Thoracic aorta (tissue), 2 donors: ENCODE data around the gene BRWD1. TPM values are rescaled to one million over a fixed set of nuclear protein-coding genes. Genes with fewer than 3 reads are reported as not detected.

ENCODE experiments used
- ATAC-seq: fragments of 150-250 bp; one replicate; pipeline ENCODE4 v1.8.0; 2017; ENCODE audit warnings: low read depth; ENCODE audit not compliant: insufficient number of reproducible peaks, low FRiP score
- DNase-seq: peaks from one replicate; pipeline ENCODE4 v3.0.0-alpha.2; 2020; ENCODE audit warnings: low spot score
- H3K27ac ChIP-seq, 2 donors: fragments of 200-600 bp; sonication (generic); 1 replicate in 1 of 2; 2 replicates in 1 of 2; pipeline ENCODE4 v1.5.1; 2016; ENCODE audit warnings: mild to moderate bottlenecking in 2 of 2, moderate library complexity in 2 of 2
- H3K27me3 ChIP-seq: fragments of 200-600 bp; sonication (generic); replicated peaks from 2 replicates; pipeline ENCODE4 v1.6.0; 2016; ENCODE audit warnings: mild to moderate bottlenecking; ENCODE audit not compliant: insufficient read depth
- H3K36me3 ChIP-seq: fragments of 200-600 bp; sonication (generic); one replicate; pipeline ENCODE4 v1.5.1; 2016
- H3K4me1 ChIP-seq, 2 donors: fragments of 200-600 bp; sonication (generic); 1 replicate in 1 of 2; 2 replicates in 1 of 2; pipeline versions ENCODE4 v1.5.1 to v1.6.0; 2016; ENCODE audit warnings: low read depth in 2 of 2, mild to moderate bottlenecking in 1 of 2; ENCODE audit not compliant: control insufficient read depth in 1 of 2
- H3K4me3 ChIP-seq: fragments of 200-600 bp; sonication (generic); 2 replicates; pipeline ENCODE4 v1.5.1; 2016; ENCODE audit warnings: mild to moderate bottlenecking
- H3K9me3 ChIP-seq: fragments of 200-600 bp; sonication (generic); 2 replicates; pipeline ENCODE4 v1.5.1; 2016
- total RNA-seq, 2 donors: library from RNA; depleted of rRNA; stranded (reverse); fragments of >200 nt; gene quantifications; one replicate each; pipeline versions ENCODE4 v1.1.0 to v1.2.3, GENCODE V29; 2016
- TF ChIP-seq, protein P1 (sequence below): fragments of 200-600 bp; sonication (generic); IDR thresholded peaks from one replicate; pipeline ENCODE4 v1.5.1; 2019; ENCODE audit warnings: antibody characterized with exemption

The BRWD1 gene
- total RNA-seq, 2 donors from 2014 or later = 56.0 to 81.6 TPM

GRCh38 chr21:39193380-39193779, 120.1 kb downstream of the BRWD1 start:
- no peak overlapping the region for H3K27ac ChIP-seq
- TF ChIP-seq, protein P1, sequence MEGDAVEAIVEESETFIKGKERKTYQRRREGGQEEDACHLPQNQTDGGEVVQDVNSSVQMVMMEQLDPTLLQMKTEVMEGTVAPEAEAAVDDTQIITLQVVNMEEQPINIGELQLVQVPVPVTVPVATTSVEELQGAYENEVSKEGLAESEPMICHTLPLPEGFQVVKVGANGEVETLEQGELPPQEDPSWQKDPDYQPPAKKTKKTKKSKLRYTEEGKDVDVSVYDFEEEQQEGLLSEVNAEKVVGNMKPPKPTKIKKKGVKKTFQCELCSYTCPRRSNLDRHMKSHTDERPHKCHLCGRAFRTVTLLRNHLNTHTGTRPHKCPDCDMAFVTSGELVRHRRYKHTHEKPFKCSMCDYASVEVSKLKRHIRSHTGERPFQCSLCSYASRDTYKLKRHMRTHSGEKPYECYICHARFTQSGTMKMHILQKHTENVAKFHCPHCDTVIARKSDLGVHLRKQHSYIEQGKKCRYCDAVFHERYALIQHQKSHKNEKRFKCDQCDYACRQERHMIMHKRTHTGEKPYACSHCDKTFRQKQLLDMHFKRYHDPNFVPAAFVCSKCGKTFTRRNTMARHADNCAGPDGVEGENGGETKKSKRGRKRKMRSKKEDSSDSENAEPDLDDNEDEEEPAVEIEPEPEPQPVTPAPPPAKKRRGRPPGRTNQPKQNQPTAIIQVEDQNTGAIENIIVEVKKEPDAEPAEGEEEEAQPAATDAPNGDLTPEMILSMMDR = no peak
- H3K27me3 ChIP-seq = no peaks in the 10 kb centered on the region
- H3K36me3 ChIP-seq = peaks cover 11% of the 10 kb centered on the region
- H3K4me1 ChIP-seq = peaks cover 0 to 12% of the 10 kb centered on the region in 2 donors
- H3K4me3 ChIP-seq = no peak overlapping the region
- no peaks in the 10 kb centered on the region for H3K9me3 ChIP-seq
- no peak for DNase-seq
- ATAC-seq = no peak

DNA sequence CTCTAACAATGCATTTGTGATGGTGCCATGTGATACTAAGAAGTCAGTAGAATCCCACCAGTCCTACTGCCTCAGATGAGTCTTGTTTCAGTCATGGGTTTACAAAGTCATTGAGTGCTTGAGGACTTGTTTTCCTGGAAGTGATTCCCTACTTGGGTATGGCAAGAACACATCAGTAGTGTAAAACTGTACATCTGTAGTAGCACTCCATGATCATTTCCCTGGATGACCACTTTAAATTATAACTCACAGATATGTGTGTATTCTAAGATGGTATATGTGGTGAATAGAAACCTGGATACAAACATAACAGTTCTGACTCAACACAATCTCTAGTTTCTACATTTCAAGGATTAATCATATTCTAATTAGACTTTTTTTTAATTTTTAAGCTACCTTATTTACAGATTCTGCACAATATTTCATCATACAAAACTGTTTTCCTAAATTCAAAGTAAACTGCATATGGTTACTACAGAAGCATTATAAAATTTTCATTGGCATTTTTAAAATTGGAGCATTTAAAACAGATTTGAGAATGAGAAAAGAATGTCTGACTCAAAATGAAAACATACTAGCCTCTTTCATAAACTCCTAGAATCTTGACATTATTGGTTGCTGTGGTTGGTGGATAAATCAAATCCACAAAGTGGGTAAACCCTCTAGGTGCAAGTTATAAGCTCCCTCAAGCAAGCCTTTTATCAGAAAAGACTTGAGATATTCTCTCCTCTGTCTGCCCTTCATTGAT, 123.4 kb downstream of the BRWD1 start:
- ATAC-seq = no peak
- TF ChIP-seq, protein P1 = no peak
- Histone ChIP-seq H3K27ac (no peak overlapping the region), H3K4me3 (no peak overlapping the region), H3K9me3 (no peaks in the 10 kb centered on the region), H3K4me1 (peaks cover 0 to 12% of the 10 kb centered on the region in 2 donors), H3K27me3 (no peaks in the 10 kb centered on the region), H3K36me3 (no peaks in the 10 kb centered on the region)
- no peak for DNase-seq

GRCh38 chr21:39188521-39189139, 124.8 kb downstream of the BRWD1 start:
- ATAC-seq (no peak), DNase-seq (no peak)
- TF ChIP-seq, protein P1 = no peak
- Histone ChIP-seq H3K27ac (no peak overlapping the region), H3K4me1 (peaks cover 0 to 21% of the 10 kb centered on the region in 2 donors), H3K9me3 (no peaks in the 10 kb centered on the region), H3K27me3 (no peaks in the 10 kb centered on the region), H3K4me3 (no peak overlapping the region), H3K36me3 (no peaks in the 10 kb centered on the region)

DNA sequence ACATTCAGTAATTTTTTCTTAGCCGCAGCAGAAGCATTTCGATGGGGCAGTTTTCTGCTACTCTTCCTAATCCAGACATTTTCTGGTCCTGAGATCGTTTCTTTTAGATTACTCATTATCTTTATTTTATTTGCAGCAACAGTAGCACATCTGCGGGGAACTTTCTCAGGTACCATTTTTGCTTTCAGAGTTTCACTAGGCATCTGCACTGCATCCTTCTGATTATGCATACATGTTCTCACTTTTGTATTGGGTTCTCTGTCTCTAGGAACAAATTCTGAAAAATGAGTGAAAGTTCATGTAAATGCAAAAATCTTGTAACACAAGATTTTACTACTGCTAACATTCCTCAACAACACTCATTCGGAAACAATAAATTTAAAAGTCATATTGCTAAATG, 126.3 kb downstream of the BRWD1 start:
- peaks cover 3 to 27% of the 10 kb centered on the region in 2 donors for H3K4me1 ChIP-seq
- H3K4me3 ChIP-seq = no peak overlapping the region
- DNase-seq (no peak), ATAC-seq (no peak)
- H3K27me3 ChIP-seq = no peaks in the 10 kb centered on the region
- H3K9me3 ChIP-seq = no peaks in the 10 kb centered on the region
- TF ChIP-seq, protein P1 = no peak
- no peaks in the 10 kb centered on the region for H3K36me3 ChIP-seq
- H3K27ac ChIP-seq = no peak overlapping the region

DNA sequence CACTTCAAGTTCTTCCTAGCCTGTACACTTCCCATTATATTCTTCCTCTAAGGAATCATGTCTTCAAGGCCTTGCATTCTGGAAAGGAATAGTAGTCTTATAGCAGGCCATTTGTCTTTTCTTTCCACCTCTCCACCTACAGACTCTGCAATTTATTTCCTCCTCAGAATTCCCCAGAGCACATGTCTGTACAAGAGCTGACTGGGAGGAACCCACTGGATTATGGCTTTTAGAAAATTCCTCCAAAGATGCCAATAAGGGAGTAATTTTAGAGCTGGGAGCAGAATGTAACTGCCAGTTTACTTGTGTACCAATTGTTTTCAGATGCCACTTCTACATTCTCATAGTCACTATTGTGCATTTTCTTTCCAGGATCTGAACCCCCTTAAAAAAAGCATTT, 126.8 kb downstream of the BRWD1 start:
- DNase-seq (no peak), ATAC-seq (no peak)
- Histone ChIP-seq H3K27ac (no peak overlapping the region), H3K36me3 (no peaks in the 10 kb centered on the region), H3K4me1 (peaks cover 7 to 31% of the 10 kb centered on the region in 2 donors), H3K4me3 (no peak overlapping the region), H3K27me3 (no peaks in the 10 kb centered on the region), H3K9me3 (no peaks in the 10 kb centered on the region)
- TF ChIP-seq, protein P1 = no peak
